ENCODE results near the gene MED13. TPM values are rescaled to one million over a fixed set of nuclear protein-coding genes. Genes with fewer than 3 reads are reported as not detected.
"Not testable (repeated sequence)": the region's sequence is repeated elsewhere in the genome, so short reads cannot be mapped to it uniquely, and the experiment has no call there.

MED13 gene
- total RNA-seq, 4 donors from 2014 or later: 22.8 to 114 (median 86.3) TPM

DNA sequence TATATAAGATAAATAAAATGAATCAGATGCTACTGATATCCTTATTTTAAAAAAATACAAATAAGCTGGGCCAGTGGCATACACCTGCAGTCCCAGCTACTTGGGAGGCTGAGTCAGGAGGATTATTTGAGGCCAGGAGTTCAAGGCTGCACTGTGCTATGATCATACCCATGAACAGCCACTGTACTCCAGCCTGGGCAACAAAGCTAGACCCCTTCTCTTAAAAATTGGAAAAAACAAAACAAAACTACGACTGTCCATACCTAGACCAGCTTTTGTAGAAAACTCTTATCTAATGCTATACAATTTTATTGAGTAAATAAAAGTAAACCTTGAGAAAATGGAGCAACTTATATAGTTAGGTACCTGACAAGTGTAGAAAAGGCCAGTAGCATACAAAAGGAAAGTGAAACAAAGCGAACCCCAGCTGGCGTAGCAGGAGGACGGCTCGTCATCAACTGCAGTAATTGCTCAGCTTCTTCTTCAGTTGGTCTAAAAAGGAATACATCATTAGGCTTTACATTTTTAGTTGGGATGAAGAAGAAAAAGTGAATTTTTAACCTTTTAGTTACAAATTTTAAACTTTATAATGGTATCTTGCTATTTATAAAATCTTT lies 160.9 kb downstream of the MED13 start:
- TF ChIP-seq POLR2A (IDR thresholded peaks at IDR 0.05): no peak
- TF ChIP-seq, protein P1, sequence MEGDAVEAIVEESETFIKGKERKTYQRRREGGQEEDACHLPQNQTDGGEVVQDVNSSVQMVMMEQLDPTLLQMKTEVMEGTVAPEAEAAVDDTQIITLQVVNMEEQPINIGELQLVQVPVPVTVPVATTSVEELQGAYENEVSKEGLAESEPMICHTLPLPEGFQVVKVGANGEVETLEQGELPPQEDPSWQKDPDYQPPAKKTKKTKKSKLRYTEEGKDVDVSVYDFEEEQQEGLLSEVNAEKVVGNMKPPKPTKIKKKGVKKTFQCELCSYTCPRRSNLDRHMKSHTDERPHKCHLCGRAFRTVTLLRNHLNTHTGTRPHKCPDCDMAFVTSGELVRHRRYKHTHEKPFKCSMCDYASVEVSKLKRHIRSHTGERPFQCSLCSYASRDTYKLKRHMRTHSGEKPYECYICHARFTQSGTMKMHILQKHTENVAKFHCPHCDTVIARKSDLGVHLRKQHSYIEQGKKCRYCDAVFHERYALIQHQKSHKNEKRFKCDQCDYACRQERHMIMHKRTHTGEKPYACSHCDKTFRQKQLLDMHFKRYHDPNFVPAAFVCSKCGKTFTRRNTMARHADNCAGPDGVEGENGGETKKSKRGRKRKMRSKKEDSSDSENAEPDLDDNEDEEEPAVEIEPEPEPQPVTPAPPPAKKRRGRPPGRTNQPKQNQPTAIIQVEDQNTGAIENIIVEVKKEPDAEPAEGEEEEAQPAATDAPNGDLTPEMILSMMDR (IDR thresholded peaks at IDR 0.05): no peak
- H3K9me3 ChIP-seq: no peaks in the 10 kb centered on the region
- H3K4me3 ChIP-seq: no peak overlapping the region
- no peaks in the 10 kb centered on the region for H3K36me3 ChIP-seq
- intact Hi-C loops (cut with DNase I; ENCODE audit: low total_unique reads): no loop called here
- no peaks in the 10 kb centered on the region for H3K4me1 ChIP-seq
- DNase-seq: no peak
- no peaks in the 10 kb centered on the region for H3K27me3 ChIP-seq
- H3K27ac ChIP-seq: no peak overlapping the region

DNA sequence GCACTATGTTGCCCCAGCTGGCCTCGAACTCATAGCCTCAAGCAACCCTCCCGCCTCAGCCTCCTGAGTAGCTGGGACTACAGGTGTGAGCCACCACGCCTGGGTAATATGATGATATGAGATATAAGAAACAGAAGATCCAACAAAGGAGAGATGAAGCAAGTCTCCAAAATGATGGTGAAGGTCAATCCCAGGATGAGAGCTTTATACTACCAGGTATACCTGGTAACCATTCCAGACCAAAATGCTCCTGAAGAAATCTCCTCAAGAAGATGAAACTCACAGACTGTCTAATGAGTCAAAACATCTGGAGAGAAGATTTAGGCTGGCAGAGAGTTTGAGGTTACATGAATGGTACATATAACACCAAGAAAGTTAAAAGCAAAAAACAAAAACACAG lies 161.8 kb downstream of the MED13 start:
- H3K4me1 ChIP-seq: no peaks in the 10 kb centered on the region
- H3K9me3 ChIP-seq: no peaks in the 10 kb centered on the region
- H3K27me3 ChIP-seq: no peaks in the 10 kb centered on the region
- H3K27ac ChIP-seq: no peak overlapping the region
- intact Hi-C loops (cut with DNase I; ENCODE audit: low total_unique reads): no loop called here
- TF ChIP-seq POLR2A (IDR thresholded peaks at IDR 0.05): no peak
- TF ChIP-seq, protein P1 (IDR thresholded peaks at IDR 0.05): no peak
- H3K36me3 ChIP-seq: no peaks in the 10 kb centered on the region
- H3K4me3 ChIP-seq: no peak overlapping the region
- no peak for DNase-seq

DNA sequence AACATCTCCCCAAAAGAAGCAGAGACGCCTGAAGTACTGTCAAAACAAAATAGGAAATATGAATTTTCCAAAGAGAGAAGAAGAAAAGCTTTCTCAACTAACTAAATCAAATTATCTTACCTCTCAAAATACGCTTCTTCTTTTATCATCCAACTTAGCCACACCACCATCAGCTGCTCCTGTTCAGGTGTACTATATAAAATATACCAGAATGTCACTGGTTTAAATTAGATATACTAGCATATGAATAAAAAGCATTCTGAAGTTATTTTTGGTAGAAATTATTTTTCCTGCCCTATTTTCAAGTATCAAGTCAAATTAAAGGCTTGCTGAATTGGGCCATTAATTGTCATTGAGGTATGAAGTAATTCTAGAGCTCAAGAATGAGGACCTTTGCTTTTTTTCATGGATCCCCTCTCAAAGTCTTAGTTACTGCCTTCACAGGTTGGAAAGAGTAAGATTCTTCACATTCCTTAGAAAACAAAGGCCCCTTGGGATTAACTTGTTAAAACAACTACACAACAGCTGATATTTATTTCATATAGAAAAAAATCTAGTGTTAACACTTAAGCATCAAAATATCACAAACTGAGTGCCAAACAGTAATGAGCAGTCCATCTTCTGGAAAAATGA lies 167.4 kb downstream of the MED13 start:
- DNase-seq: no peak
- Histone ChIP-seq H3K27ac (no peak overlapping the region), H3K27me3 (no peaks in the 10 kb centered on the region), H3K36me3 (no peaks in the 10 kb centered on the region), H3K9me3 (no peaks in the 10 kb centered on the region), H3K4me3 (no peak overlapping the region), H3K4me1 (no peaks in the 10 kb centered on the region)
- intact Hi-C loops (cut with DNase I; ENCODE audit: low total_unique reads): no loop called here
- TF ChIP-seq POLR2A (IDR thresholded peaks at IDR 0.05): no peak
- TF ChIP-seq, protein P1 (IDR thresholded peaks at IDR 0.05): no peak

DNA sequence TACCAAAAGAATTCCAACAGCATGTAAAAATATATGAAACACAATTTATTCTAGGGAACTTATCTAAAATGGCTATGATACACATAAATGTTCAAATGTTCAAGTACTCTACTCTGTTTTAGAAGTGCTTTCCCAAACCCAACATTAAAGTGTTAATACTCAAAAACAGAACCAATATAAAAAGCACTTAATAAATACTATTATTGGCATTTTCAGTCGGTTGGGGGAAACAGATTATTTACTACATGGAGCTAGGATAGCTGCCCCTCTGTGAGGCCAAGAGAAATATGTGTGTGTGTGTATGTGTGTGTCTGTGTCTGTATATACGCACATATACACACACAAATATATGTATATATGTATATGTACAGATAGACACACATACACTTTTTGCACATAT lies 169.7 kb downstream of the MED13 start:
- TF ChIP-seq, protein P1 (IDR thresholded peaks at IDR 0.05): no peak
- no peak for TF ChIP-seq POLR2A (IDR thresholded peaks at IDR 0.05)
- H3K27me3 ChIP-seq: no peaks in the 10 kb centered on the region
- intact Hi-C loops (cut with DNase I; ENCODE audit: low total_unique reads): no loop called here
- H3K36me3 ChIP-seq: no peaks in the 10 kb centered on the region
- no peak overlapping the region for H3K27ac ChIP-seq
- no peak overlapping the region for H3K4me3 ChIP-seq
- H3K9me3 ChIP-seq: no peaks in the 10 kb centered on the region
- no peak for DNase-seq
- H3K4me1 ChIP-seq: no peaks in the 10 kb centered on the region

DNA sequence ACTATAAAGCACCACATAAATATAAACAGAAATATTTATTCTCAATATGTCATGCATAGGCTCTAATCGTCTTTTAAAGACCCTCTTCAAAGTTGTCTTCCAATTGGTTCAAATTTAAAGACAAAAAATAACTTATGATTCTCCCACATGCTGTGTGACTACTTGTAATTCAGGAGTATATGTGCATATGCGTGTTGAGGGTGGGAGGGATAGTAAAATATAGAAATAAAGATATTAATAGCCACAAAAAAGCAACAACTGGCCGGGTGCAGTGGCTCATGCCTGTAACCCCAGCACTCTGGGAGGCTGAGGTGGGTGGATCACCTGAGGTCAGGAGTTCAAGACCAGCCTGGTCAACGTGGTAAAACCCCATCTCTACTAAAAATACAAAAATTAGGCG lies 170.8 kb downstream of the MED13 start:
- H3K27ac ChIP-seq; H3K4me3 ChIP-seq; intact Hi-C loops (cut with DNase I; ENCODE audit: low total_unique reads); H3K27me3 ChIP-seq; H3K4me1 ChIP-seq; H3K36me3 ChIP-seq; H3K9me3 ChIP-seq; DNase-seq: not testable (repeated sequence)

Other genes with a start within 250 kb of the MED13 start
- gene BRIP1, start 201.8 kb downstream of the MED13 start, total RNA-seq: 10 to 100 TPM in 1 of 4 donors, 1 to 10 TPM in 1, not detected in 2; 1.0 to 13.0 TPM
- 10 to 100 TPM in 3 of 4 donors, 1 to 10 TPM in 1; 7.4 to 38.4 (median 15.9) TPM for gene INTS2, start 137.3 kb downstream of the MED13 start, total RNA-seq

Data from uterus (tissue), 4 donors.